Superior temporal gyrus (tissue), 1 donor: ENCODE results near the gene XRCC3.

ENCODE experiments used
- DNase-seq: peaks from one replicate; pipeline ENCODE4 v3.0.0-alpha.2; 2016; ENCODE audit errors: extremely low spot score

Gene XRCC3

DNA sequence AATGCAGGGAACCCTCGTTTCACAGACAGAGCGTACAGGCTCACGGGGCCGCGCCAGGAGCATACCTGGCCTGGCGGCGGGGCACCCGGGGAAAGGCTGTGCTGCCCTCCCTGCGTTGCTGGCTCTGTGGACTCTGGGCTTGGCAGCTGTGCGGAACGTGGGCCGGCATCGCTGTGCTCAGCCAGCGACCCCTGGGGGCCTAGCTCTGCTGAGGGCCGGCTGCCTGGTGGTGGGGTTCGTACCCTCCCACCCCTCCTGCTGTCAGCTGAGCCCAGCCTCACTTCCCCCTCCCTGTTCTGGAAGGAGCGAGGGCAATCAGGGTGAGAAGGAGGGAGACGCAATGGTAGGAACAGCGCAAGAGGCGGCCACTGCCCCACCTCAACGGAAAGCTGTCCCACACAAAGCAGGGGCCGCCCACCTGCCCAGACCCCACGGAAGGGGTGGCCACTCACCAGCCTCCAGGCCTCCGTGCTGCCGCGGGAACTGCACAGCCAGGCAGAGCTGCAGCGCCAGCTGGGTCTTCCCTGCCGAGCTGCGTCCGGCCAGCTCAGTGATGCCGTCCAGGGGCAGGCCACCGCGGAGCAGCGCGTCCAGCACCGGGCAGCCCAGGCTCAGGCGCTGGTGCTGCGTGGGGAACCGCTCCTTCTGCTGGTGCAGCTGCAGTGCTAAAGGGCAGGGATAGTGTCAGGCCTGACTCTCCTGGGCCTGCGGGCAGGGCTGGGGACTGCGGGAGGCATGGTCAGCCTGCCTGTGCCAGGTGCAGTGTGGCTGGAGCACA lies 8.5 kb downstream of the XRCC3 start:
- DNase-seq = no peak

GRCh38 chr14:103705504-103706284 lies 9.6 kb downstream of the XRCC3 start:
- no peak for DNase-seq

GRCh38 chr14:103705118-103705503 lies 10.1 kb downstream of the XRCC3 start:
- DNase-seq = no peak

- no peak for DNase-seq
These were observed 10.5 kb downstream of the XRCC3 start for GRCh38 chr14:103704708-103705107.

DNA sequence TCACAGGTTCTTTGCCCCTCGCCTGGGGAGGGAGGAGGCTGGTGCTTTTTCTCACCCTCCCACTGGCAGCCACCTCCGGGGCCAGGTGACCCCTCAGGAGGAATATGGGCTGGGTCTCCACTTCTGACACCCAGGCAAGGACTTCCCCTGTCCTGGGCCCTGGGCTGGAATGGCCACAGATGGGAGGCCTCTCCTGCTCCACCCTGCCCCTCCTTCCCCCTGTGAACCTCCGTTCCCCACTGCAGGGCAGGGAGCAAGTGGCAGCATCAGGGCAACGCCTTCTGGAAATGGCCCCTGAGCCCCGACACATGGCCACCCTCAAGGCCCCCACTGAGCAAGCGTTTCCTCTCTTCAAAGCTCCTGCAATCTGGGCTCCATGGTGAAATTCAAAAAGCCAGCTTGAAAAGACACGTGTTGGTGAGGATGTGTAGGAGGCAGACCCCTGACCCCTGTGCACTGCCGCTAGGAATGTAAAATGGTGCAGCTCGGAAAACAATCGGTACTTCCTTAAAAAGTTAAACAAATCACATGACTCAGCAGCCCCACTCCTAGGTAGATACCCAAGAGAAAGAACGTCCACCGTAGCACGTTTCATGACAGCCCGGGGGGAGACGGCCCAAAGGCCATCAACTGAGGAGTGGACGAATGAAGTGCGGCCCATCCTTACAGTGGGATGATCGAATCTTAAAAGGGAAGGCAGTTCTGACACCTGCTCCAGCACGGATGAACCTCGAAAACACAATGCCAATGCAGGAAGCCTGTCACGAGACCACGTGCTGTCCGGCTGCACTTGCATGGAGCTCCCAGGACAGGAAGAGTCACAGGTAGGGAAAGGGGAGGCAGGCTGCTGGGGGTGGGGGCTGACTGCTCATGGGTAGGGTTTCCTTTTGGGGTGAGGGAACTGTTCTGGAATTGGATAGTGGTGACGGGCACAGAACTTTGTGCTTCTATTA lies 11.5 kb downstream of the XRCC3 start:
- no peak for DNase-seq

GRCh38 chr14:103702497-103703432 lies 12.5 kb downstream of the XRCC3 start:
- DNase-seq = no peak

DNA sequence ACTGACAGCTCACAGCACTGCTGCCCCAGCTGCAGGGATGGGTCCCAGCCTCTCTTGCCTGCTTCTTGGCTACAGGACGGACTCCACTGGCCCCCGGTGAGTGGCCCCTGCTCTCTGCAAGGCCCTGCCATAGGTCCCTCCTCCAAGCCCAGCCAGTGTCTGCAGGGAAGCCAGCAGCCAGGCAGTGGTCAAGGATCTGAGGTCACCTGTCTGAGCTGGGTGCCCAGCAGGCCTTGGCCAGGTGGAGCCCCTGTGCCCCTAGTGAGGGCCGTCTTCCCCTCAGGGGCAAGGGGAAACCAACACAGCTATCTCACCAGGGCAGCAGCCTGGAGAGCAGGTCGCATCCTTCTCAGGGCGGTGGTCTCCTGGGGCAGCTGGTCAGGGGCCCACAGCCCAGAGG lies 13.2 kb downstream of the XRCC3 start:
- no peak for DNase-seq

GRCh38 chr14:103700753-103701490 lies 14.3 kb downstream of the XRCC3 start:
- no peak for DNase-seq

GRCh38 chr14:103699901-103700752 lies 15.1 kb downstream of the XRCC3 start:
- DNase-seq = peak; percentile 78

DNA sequence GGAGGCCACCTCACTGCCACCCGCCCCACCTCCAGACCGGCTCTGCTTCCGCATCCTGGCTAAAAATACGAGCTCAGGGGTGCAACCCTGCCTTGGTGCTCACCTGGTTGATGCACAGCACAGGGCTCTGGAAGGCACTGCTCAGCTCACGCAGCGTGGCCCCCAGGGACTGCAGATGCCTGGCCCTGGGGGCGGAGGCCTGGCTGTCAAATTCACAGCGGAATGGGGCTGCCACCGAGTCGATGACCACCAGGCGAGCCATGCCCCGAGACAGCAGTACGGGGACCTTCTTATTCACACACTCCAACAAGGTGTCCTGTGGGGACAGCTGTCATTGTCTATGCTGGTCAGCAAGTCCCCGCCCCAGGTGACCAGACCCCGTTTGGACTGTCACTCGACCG lies 16.0 kb downstream of the XRCC3 start:
- DNase-seq = no peak

GRCh38 chr14:103698380-103699260 lies 16.6 kb downstream of the XRCC3 start:
- DNase-seq = no peak

- no peak for DNase-seq
These were observed 17.5 kb downstream of the XRCC3 start for GRCh38 chr14:103697603-103698379.

DNA sequence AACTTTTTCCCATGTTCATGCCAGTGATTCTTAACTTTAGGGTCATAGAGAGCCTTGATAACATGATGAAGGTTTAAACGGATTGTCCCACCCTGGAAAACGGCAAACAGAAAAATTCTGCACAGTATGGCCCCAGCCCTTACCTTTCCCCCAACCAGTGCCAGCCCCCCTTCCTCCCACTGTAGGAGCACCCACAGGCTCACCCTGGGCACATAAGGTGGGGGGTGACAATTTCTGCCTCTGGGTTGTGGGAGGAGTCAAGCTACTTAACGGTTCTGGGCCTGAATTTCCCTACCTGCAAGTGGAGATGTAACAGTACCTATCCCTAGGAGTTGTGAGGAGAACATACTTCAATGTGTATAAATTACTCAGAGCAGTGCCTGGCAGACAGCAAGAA lies 18.0 kb downstream of the XRCC3 start:
- DNase-seq = no peak

GRCh38 chr14:103696466-103697071 lies 18.7 kb downstream of the XRCC3 start:
- DNase-seq = no peak

DNA sequence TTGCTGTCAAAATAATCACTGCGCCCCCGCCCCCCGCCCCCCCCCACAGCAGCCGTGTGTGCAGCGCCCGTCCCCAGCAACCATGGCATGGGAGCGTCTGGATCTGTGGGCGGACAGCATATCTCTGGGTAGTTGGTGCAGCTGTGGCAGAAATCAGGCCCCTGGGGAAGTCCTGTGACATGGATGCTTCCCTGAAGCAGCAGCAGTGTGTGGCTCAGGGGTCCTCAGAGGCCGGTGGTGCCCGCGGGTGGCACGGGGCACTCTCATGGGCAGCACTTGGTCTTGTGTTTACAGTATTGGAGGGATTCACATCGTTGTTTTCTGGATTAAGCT lies 19.2 kb downstream of the XRCC3 start:
- DNase-seq = no peak

- DNase-seq = no peak
These were observed 19.8 kb downstream of the XRCC3 start for GRCh38 chr14:103695296-103696069.
